Measurements from ENCODE around the gene IL27RA. TPM values are rescaled to one million over a fixed set of nuclear protein-coding genes. Genes with fewer than 3 reads are reported as not detected.
A peak's percentile ranks its signal among the peaks of the same experiment; 100 is the strongest.

Gene IL27RA
- total and polyA plus RNA-seq, 2 donors from 2014 or later = 3.1 to 14.1 TPM

DNA sequence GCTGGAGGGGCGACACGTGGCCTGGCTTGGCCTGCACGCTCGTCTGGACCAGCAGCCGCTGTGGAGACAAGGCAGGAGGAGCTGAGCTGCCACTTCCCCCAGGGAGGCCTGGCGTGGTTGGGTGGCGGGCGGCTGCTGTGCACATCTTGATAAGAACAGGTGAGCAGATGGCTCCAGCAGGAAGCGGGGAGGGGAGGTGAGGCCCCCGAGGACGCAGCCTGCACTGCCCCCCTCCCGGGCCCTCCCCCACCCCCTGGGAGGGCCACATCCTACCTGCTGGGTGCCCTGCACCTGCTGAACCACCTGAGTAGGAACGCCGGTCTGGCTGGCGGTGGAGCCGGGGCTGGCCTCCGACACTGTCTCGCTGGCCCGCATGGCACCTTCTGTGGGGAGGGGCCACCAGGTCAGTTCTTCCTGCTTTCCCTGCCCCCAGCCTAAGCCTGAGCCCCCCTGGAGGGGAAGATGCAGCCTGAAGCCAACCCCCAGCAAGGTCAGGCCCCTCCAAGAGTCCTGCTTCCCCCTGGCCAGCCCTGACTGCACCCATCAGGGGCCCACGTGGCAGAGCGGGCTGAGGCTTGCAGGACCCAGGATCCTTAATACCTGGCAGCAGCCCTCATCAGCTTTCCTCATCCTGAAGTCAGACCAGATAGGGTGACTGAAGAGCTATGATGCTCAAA lies 48.2 kb upstream of the IL27RA start:
- Histone ChIP-seq H3K4me3 (ENCODE audit: low read length in 3 of 3) (no peak overlapping the region), H3K27ac (ENCODE audit: low read depth in 2 of 2, low read length in 2 of 2) (no peak overlapping the region), H3K36me3 (ENCODE audit: control insufficient read depth in 2 of 3, insufficient read depth in 3 of 3, low read length in 3 of 3) (peaks cover 0 to 9% (median 8%) of the 10 kb centered on the region in 3 donors), H3K27me3 (ENCODE audit: control insufficient read depth, insufficient read depth, low read length) (no peaks in the 10 kb centered on the region), H3K9ac (ENCODE audit: low read length in 3 of 3) (no peak overlapping the region), H3K9me3 (ENCODE audit: control insufficient read depth in 2 of 3, insufficient read depth in 1 of 3, low read length in 3 of 3) (no peaks in the 10 kb centered on the region), H3K4me1 (ENCODE audit: control insufficient read depth in 2 of 3, insufficient read depth in 2 of 3, low read depth in 1 of 3, low read length in 3 of 3) (peaks cover 0 to 30% (median 18%) of the 10 kb centered on the region in 3 donors)
- DNase-seq = peak in 1 of 5 donors; percentile 80
- intact Hi-C loops (cut with DNase I) = no loop called here
- TF ChIP-seq, protein P1, sequence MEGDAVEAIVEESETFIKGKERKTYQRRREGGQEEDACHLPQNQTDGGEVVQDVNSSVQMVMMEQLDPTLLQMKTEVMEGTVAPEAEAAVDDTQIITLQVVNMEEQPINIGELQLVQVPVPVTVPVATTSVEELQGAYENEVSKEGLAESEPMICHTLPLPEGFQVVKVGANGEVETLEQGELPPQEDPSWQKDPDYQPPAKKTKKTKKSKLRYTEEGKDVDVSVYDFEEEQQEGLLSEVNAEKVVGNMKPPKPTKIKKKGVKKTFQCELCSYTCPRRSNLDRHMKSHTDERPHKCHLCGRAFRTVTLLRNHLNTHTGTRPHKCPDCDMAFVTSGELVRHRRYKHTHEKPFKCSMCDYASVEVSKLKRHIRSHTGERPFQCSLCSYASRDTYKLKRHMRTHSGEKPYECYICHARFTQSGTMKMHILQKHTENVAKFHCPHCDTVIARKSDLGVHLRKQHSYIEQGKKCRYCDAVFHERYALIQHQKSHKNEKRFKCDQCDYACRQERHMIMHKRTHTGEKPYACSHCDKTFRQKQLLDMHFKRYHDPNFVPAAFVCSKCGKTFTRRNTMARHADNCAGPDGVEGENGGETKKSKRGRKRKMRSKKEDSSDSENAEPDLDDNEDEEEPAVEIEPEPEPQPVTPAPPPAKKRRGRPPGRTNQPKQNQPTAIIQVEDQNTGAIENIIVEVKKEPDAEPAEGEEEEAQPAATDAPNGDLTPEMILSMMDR (IDR thresholded peaks at IDR 0.05; ENCODE audit: borderline replicate concordance, extremely low read depth, insufficient read depth) = no peak
- FAIRE-seq = no peak

DNA sequence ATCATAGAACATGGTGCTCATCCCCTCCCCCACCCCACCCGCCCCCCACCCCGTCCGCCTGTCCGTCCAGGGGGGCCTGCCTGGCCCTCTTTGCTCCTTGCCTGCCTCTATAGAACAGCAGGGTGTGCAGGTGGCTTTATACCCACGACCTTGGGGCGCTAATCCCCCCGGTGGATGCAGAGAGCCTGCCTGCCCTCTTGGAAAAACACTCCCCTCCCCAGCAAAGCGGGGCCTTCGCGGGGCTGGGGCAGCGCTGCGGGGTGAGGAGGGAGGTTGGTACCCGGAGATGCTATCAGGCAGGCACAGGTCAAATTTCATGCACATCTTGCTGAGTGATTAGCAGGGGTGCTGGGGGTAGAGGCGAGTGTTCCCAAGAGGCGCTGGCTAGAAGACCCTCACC lies 47.4 kb upstream of the IL27RA start:
- TF ChIP-seq, protein P1 (IDR thresholded peaks at IDR 0.05; ENCODE audit: borderline replicate concordance, extremely low read depth, insufficient read depth) = no peak
- DNase-seq (no peak), FAIRE-seq (no peak)
- H3K27ac ChIP-seq (ENCODE audit: low read depth in 2 of 2, low read length in 2 of 2) = no peak overlapping the region
- H3K9me3 ChIP-seq (ENCODE audit: control insufficient read depth in 2 of 3, insufficient read depth in 1 of 3, low read length in 3 of 3) = no peaks in the 10 kb centered on the region
- no peak overlapping the region for H3K4me3 ChIP-seq (ENCODE audit: low read length in 3 of 3)
- intact Hi-C loops (cut with DNase I) = no loop called here
- H3K27me3 ChIP-seq (ENCODE audit: control insufficient read depth, insufficient read depth, low read length) = no peaks in the 10 kb centered on the region
- H3K9ac ChIP-seq (ENCODE audit: low read length in 3 of 3) = no peak overlapping the region
- H3K4me1 ChIP-seq (ENCODE audit: control insufficient read depth in 2 of 3, insufficient read depth in 2 of 3, low read depth in 1 of 3, low read length in 3 of 3) = peaks cover 0 to 30% (median 18%) of the 10 kb centered on the region in 3 donors
- H3K36me3 ChIP-seq (ENCODE audit: control insufficient read depth in 2 of 3, insufficient read depth in 3 of 3, low read length in 3 of 3) = peaks cover 0 to 9% (median 8%) of the 10 kb centered on the region in 3 donors

- H3K4me3 ChIP-seq (ENCODE audit: low read length in 3 of 3) = no peak overlapping the region
- H3K27me3 ChIP-seq (ENCODE audit: control insufficient read depth, insufficient read depth, low read length) = no peaks in the 10 kb centered on the region
- intact Hi-C loops (cut with DNase I) = no loop called here
- DNase-seq (no peak), FAIRE-seq (no peak)
- no peaks in the 10 kb centered on the region for H3K9me3 ChIP-seq (ENCODE audit: control insufficient read depth in 2 of 3, insufficient read depth in 1 of 3, low read length in 3 of 3)
- H3K36me3 ChIP-seq (ENCODE audit: control insufficient read depth in 2 of 3, insufficient read depth in 3 of 3, low read length in 3 of 3) = peaks cover 0 to 9% (median 8%) of the 10 kb centered on the region in 3 donors
- TF ChIP-seq, protein P1 (IDR thresholded peaks at IDR 0.05; ENCODE audit: borderline replicate concordance, extremely low read depth, insufficient read depth) = no peak
- H3K4me1 ChIP-seq (ENCODE audit: control insufficient read depth in 2 of 3, insufficient read depth in 2 of 3, low read depth in 1 of 3, low read length in 3 of 3) = peaks cover 0 to 25% (median 18%) of the 10 kb centered on the region in 3 donors
- peak overlapping the region in 1 of 3 donors; percentile 51 for H3K9ac ChIP-seq (ENCODE audit: low read length in 3 of 3)
- peak overlapping the region; percentile 88 to 91 for H3K27ac ChIP-seq (ENCODE audit: low read depth in 2 of 2, low read length in 2 of 2)
Measured at GRCh38 chr19:13984875-13985741, 46.5 kb upstream of the IL27RA start.

Data from kidney (tissue), 14 donors.